Activated CD4-positive, CD25-positive, alpha-beta regulatory T cell treated with anti-CD3 and anti-CD28 coated beads, Interleukin-2, amount 50 U/mL, for 16 hours (primary cell): ENCODE measurements around the gene SDC1.

Experiments
- DNase-seq: peaks from one replicate; pipeline ENCODE4 v3.0.0-alpha.2; 2020; ENCODE audit warnings: low read depth, low spot score

Gene SDC1

GRCh38 chr2:20150806-20151571 is 73.9 kb downstream of the SDC1 start:
- DNase-seq, result no peak
